Kidney (tissue), 14 donors: ENCODE measurements around the gene HNF1B. TPM values are rescaled to one million over a fixed set of nuclear protein-coding genes. Genes with fewer than 3 reads are reported as not detected.

Experiments
- DNase-seq, 5 donors: peaks; one replicate each; pipeline ENCODE4 v3.0.0-alpha.2; 2013 to 2020
- FAIRE-seq: peaks from 2 replicates; lab custom pipeline; 2012; peaks lifted over from hg19 to GRCh38; lab: Jason Lieb, UNC
- H3K27ac ChIP-seq, 2 donors: one replicate each; pipeline ENCODE4 v1.7.0; 2013; ENCODE audit warnings: low read depth in 2 of 2, low read length in 2 of 2, inconsistent platforms in 1 of 2
- H3K27me3 ChIP-seq: one replicate; pipeline ENCODE4 v1.7.1; 2013; ENCODE audit warnings: low read length, inconsistent platforms; ENCODE audit not compliant: control insufficient read depth, insufficient read depth
- H3K36me3 ChIP-seq, 3 donors: one replicate each; pipeline versions ENCODE4 v1.7.0 to v1.7.1; 2013; ENCODE audit warnings: low read length in 3 of 3, control low read depth in 1 of 3, inconsistent platforms in 1 of 3; ENCODE audit not compliant: insufficient read depth in 3 of 3, control insufficient read depth in 2 of 3
- H3K4me1 ChIP-seq, 3 donors: one replicate each; pipeline versions ENCODE4 v1.7.0 to v1.7.1; 2013; ENCODE audit warnings: low read length in 3 of 3, inconsistent platforms in 1 of 3, low read depth in 1 of 3; ENCODE audit not compliant: control insufficient read depth in 2 of 3, insufficient read depth in 2 of 3
- H3K4me3 ChIP-seq, 3 donors: one replicate each; pipeline versions ENCODE4 v1.7.0 to v1.8.1; 2013; ENCODE audit warnings: low read length in 3 of 3, control low read depth in 1 of 3, inconsistent platforms in 1 of 3
- H3K9ac ChIP-seq, 3 donors: one replicate each; pipeline versions ENCODE4 v1.7.0 to v1.7.1; 2013; ENCODE audit warnings: low read length in 3 of 3, control low read depth in 1 of 3, inconsistent platforms in 1 of 3
- H3K9me3 ChIP-seq, 3 donors: one replicate each; pipeline versions ENCODE4 v1.7.0 to v1.7.1; 2013; ENCODE audit warnings: low read length in 3 of 3, control low read depth in 1 of 3, inconsistent platforms in 1 of 3; ENCODE audit not compliant: control insufficient read depth in 2 of 3, insufficient read depth in 1 of 3
- CTCF ChIP-seq: IDR thresholded peaks from 3 replicates; pipeline ENCODE4 v1.5.1; 2012; ENCODE audit warnings: mild to moderate bottlenecking, moderate library complexity, borderline replicate concordance; ENCODE audit not compliant: insufficient read depth; ENCODE audit errors: extremely low read depth
- intact Hi-C: fragments of 100-400 bp; cut with DNase I; formaldehyde crosslinking; loops from one replicate; pipeline ENCODE4 v1.11.1; 2022
- polyA plus RNA-seq: library from polyadenylated mRNA; stranded (reverse); fragments of 350-450 nt; fragmentation: Illumina TruSeq; extraction: RNeasy Lipid Tissue Mini Kit (QIAGEN cat#74804); gene quantifications from one replicate; pipeline ENCODE4 v1.2.3, GENCODE V29; 2014; ENCODE audit warnings: low read depth, low replicate concordance; ENCODE audit not compliant: insufficient read depth
- total RNA-seq: library from RNA; stranded (reverse); fragmentation: NEBNext Ultra II Directional; extraction: Animal tissue kit (Norgen Biotek cat#: 25700); gene quantifications from one replicate; pipeline ENCODE4 v1.2.1, GENCODE V29; 2021
- donor health status: control.
- donor health status: control.
- donor health status: control.
- donor health status: control.
- donor health status: control.
- donor health status: DM: yes; HTN: yes; CAD: no.
- donor health status: Normal renal cell carcinoma (clear cell type).

Gene HNF1B
- total and polyA plus RNA-seq, 2 donors from 2014 or later = 84.1 to 185 TPM

- Histone ChIP-seq H3K4me3 (no peak overlapping the region), H3K9ac (no peak overlapping the region), H3K27ac (no peak overlapping the region), H3K36me3 (peaks cover 0 to 62% (median 3%) of the 10 kb centered on the region in 3 donors), H3K27me3 (peaks cover 12% of the 10 kb centered on the region), H3K4me1 (peaks cover 0 to 12% (median 9%) of the 10 kb centered on the region in 3 donors), H3K9me3 (no peaks in the 10 kb centered on the region)
- no peak for TF ChIP-seq CTCF
- DNase-seq (no peak), FAIRE-seq (no peak)
- intact Hi-C loops = no loop called here
Observed at GRCh38 chr17:37737081-37737480, 7.8 kb downstream of the HNF1B start.

DNA sequence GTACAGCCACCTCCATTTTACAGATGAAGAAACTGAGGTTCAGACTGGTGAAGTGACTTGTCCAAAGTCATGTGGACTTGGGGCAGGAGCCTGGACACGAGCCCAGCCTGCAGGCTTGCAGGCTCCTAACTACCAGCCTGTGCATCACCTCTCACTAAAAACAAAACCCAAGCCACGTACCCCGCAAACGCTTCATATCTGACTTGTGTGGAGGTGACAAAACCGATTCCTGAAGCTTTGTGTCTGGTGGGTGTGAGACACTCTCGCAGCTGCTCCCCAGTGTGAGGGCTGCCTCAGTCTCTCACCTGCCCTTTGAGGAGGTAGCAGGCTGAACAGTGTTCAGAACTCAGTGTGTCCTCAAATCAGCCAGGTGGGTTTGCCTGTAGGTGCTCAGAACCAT lies 8.4 kb downstream of the HNF1B start:
- FAIRE-seq (no peak), DNase-seq (no peak)
- peaks cover 0 to 15% (median 12%) of the 10 kb centered on the region in 3 donors for H3K4me1 ChIP-seq
- no peak for TF ChIP-seq CTCF
- H3K9me3 ChIP-seq = no peaks in the 10 kb centered on the region
- intact Hi-C loops = no loop called here
- no peak overlapping the region for H3K4me3 ChIP-seq
- no peak overlapping the region for H3K9ac ChIP-seq
- H3K36me3 ChIP-seq = peaks cover 0 to 68% (median 8%) of the 10 kb centered on the region in 3 donors
- no peak overlapping the region for H3K27ac ChIP-seq
- H3K27me3 ChIP-seq = peaks cover 8% of the 10 kb centered on the region

- FAIRE-seq = no peak
- Histone ChIP-seq H3K27me3 (peaks cover 5% of the 10 kb centered on the region), H3K27ac (peak overlapping the region in 1 of 2 donors; percentile 14), H3K4me1 (peaks cover 0 to 22% (median 19%) of the 10 kb centered on the region in 3 donors), H3K4me3 (no peak overlapping the region), H3K9me3 (no peaks in the 10 kb centered on the region), H3K36me3 (peaks cover 0 to 78% (median 17%) of the 10 kb centered on the region in 3 donors), H3K9ac (no peak overlapping the region)
- no peak for TF ChIP-seq CTCF
- DNase-seq = no peak
- intact Hi-C loops = no loop called here
Observed at GRCh38 chr17:37735165-37735564, 9.7 kb downstream of the HNF1B start.

DNA sequence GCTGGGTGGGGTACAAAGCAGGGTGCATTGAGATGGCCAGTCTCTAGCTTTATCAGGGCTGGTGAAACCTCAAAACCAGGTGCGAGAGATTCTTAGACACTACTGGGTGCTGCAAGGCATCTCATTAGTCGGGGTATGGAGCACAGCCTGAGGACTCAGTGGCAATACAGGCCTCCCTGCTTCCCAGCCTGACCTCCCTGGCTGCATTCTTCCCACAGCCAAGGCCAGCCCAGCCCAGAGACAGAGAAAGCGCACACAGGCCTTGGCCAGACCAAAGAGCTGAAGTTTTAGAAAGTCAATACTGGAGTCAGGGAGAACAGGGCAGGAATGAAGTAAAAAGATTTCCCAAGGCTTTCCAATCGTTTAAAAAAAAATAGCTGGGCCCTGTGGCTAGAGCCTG lies 12.5 kb downstream of the HNF1B start:
- no peak for DNase-seq

More for the DNA sequence above, 12.5 kb downstream of the HNF1B start:
- H3K9me3 ChIP-seq = no peaks in the 10 kb centered on the region
- no peak for FAIRE-seq
- peak overlapping the region in 1 of 2 donors; percentile 32 for H3K27ac ChIP-seq
- H3K36me3 ChIP-seq = peaks cover 0 to 73% (median 17%) of the 10 kb centered on the region in 3 donors
- peak overlapping the region in 1 of 3 donors; percentile 3 for H3K9ac ChIP-seq
- no peaks in the 10 kb centered on the region for H3K27me3 ChIP-seq
- intact Hi-C loops = no loop called here
- H3K4me3 ChIP-seq = no peak overlapping the region
- H3K4me1 ChIP-seq = peaks cover 0 to 26% (median 23%) of the 10 kb centered on the region in 3 donors
- no peak for TF ChIP-seq CTCF
